Neutrophil (primary cell): ENCODE results near the gene EHBP1.

Source experiments
- H3K27ac ChIP-seq: fragments of 200-600 bp; sonication (generic); 2 replicates; pipeline ENCODE4 v1.5.1; 2016; ENCODE audit warnings: mild to moderate bottlenecking, moderate library complexity
- H3K27me3 ChIP-seq: fragments of 200-600 bp; sonication (generic); 2 replicates; pipeline ENCODE4 v1.6.0; 2016; ENCODE audit warnings: mild to moderate bottlenecking
- H3K36me3 ChIP-seq: fragments of 200-600 bp; sonication (generic); 2 replicates; pipeline ENCODE4 v1.5.1; 2017
- H3K4me1 ChIP-seq, 2 experiments: fragments of 200-600 bp in 1 of 2; sonication (generic) in 1 of 2; 1 replicate in 1 of 2; 2 replicates in 1 of 2; pipeline versions ENCODE4 v1.5.1 to v1.6.1; 2013 to 2016; ENCODE audit warnings: low read depth in 1 of 2, low read length in 1 of 2, mild to moderate bottlenecking in 1 of 2, moderate library complexity in 1 of 2; ENCODE audit not compliant: control insufficient read depth in 1 of 2, insufficient read depth in 1 of 2
- H3K4me3 ChIP-seq, 2 experiments: fragments of 200-600 bp in 1 of 2; sonication (generic) in 1 of 2; 1 replicate in 1 of 2; 2 replicates in 1 of 2; pipeline ENCODE4 v1.5.1; 2013 to 2016; ENCODE audit warnings: low read depth in 1 of 2, low read length in 1 of 2, mild to moderate bottlenecking in 1 of 2, moderate library complexity in 1 of 2
- H3K9me3 ChIP-seq: fragments of 200-600 bp; sonication (generic); 2 replicates; pipeline ENCODE4 v1.5.1; 2016
- CTCF ChIP-seq: fragments of 200-600 bp; sonication (generic); IDR thresholded peaks from 2 replicates; pipeline ENCODE4 v1.5.1; 2016; ENCODE audit warnings: antibody characterized with exemption

Gene EHBP1

GRCh38 chr2:62665446-62665845 is 40.1 kb upstream of the EHBP1 start:
- TF ChIP-seq CTCF, result no peak
- Histone ChIP-seq H3K9me3 (no peaks in the 10 kb centered on the region), H3K27ac (no peak overlapping the region), H3K27me3 (no peaks in the 10 kb centered on the region), H3K4me1 (peaks cover 26% of the 10 kb centered on the region in 2 experiments), H3K4me3 (no peak overlapping the region), H3K36me3 (no peaks in the 10 kb centered on the region)

- H3K9me3 ChIP-seq, result no peaks in the 10 kb centered on the region
- H3K4me1 ChIP-seq, result peaks cover 15 to 16% of the 10 kb centered on the region in 2 experiments
- H3K36me3 ChIP-seq, result no peaks in the 10 kb centered on the region
- no peak overlapping the region for H3K4me3 ChIP-seq
- H3K27me3 ChIP-seq, result no peaks in the 10 kb centered on the region
- H3K27ac ChIP-seq, result no peak overlapping the region
- no peak for TF ChIP-seq CTCF
These were observed 36.3 kb upstream of the EHBP1 start for GRCh38 chr2:62669180-62669579.

GRCh38 chr2:62672601-62673000 is 32.9 kb upstream of the EHBP1 start:
- no peaks in the 10 kb centered on the region for H3K36me3 ChIP-seq
- no peak overlapping the region for H3K27ac ChIP-seq
- TF ChIP-seq CTCF, result no peak
- H3K9me3 ChIP-seq, result no peaks in the 10 kb centered on the region
- no peaks in the 10 kb centered on the region for H3K27me3 ChIP-seq
- H3K4me3 ChIP-seq, result no peak overlapping the region
- H3K4me1 ChIP-seq, result no peaks in the 10 kb centered on the region

GRCh38 chr2:62675062-62675461 is 30.5 kb upstream of the EHBP1 start:
- no peak overlapping the region for H3K27ac ChIP-seq
- no peaks in the 10 kb centered on the region for H3K9me3 ChIP-seq
- no peaks in the 10 kb centered on the region for H3K36me3 ChIP-seq
- no peak overlapping the region for H3K4me3 ChIP-seq
- no peaks in the 10 kb centered on the region for H3K27me3 ChIP-seq
- no peak for TF ChIP-seq CTCF
- no peaks in the 10 kb centered on the region for H3K4me1 ChIP-seq

- Histone ChIP-seq H3K27ac (no peak overlapping the region), H3K4me3 (no peak overlapping the region), H3K4me1 (no peaks in the 10 kb centered on the region), H3K9me3 (no peaks in the 10 kb centered on the region), H3K27me3 (no peaks in the 10 kb centered on the region), H3K36me3 (no peaks in the 10 kb centered on the region)
- TF ChIP-seq CTCF, result no peak
These were observed 20.3 kb upstream of the EHBP1 start for GRCh38 chr2:62685256-62685655.
